MCF 10A (cell line): ENCODE data around the gene IGF1. TPM values are rescaled to one million over a fixed set of nuclear protein-coding genes. Genes with fewer than 3 reads are reported as not detected.

ENCODE experiments used
- BruUV-seq: library from RNA; stranded (reverse); fragments of 400-500 nt; replicated peaks from 2 replicates; lab custom pipeline; 2021; lab: Mats Ljungman, UMichigan
- CTCF ChIA-PET: fragments of 300-600 bp; sonication (Branson Sonifier 250); formaldehyde crosslinking; extraction: SDS; loops from one replicate; lab custom pipeline; 2021; ENCODE audit warnings: antibody characterized with exemption, inconsistent platforms; lab: Yijun Ruan, JAX
- POLR2A ChIA-PET: fragments of 300-600, 350-650 bp; sonication (Branson Sonifier 250); formaldehyde crosslinking; extraction: SDS; loops from one replicate; lab custom pipeline; 2020; ENCODE audit warnings: antibody characterized with exemption, inconsistent platforms; lab: Yijun Ruan, JAX
- DNase-seq: peaks from one replicate; pipeline ENCODE4 v3.0.0-alpha.2; 2018; ENCODE audit not compliant: unreplicated experiment
- H3K27ac Mint-ChIP-seq: one replicate; pipeline ENCODE4 v1.8.0; 2022; ENCODE audit warnings: mild to moderate bottlenecking, low read depth, mixed read lengths; ENCODE audit not compliant: unreplicated experiment
- H3K27me3 Mint-ChIP-seq: one replicate; pipeline ENCODE4 v1.8.0; 2022; ENCODE audit warnings: mixed read lengths; ENCODE audit not compliant: insufficient read depth, unreplicated experiment
- H3K36me3 Mint-ChIP-seq: one replicate; pipeline ENCODE4 v1.8.0; 2022; ENCODE audit warnings: mild to moderate bottlenecking, moderate library complexity, mixed read lengths; ENCODE audit not compliant: insufficient read depth, unreplicated experiment
- H3K4me1 Mint-ChIP-seq: one replicate; pipeline ENCODE4 v1.8.0; 2022; ENCODE audit warnings: mixed read lengths; ENCODE audit not compliant: insufficient read depth, unreplicated experiment
- H3K4me3 Mint-ChIP-seq: one replicate; pipeline ENCODE4 v1.8.0; 2022; ENCODE audit warnings: mild to moderate bottlenecking, moderate library complexity, mixed read lengths; ENCODE audit not compliant: unreplicated experiment
- H3K9me3 Mint-ChIP-seq: one replicate; pipeline ENCODE4 v1.8.0; 2022; ENCODE audit warnings: mixed read lengths; ENCODE audit not compliant: unreplicated experiment
- intact Hi-C: fragments of 100-400 bp; cut with micrococcal nuclease; formaldehyde crosslinking; loops from 2 replicates; pipeline ENCODE4 v1.14.1; 2022
- total RNA-seq: library from RNA; stranded (reverse); gene quantifications from 2 replicates; pipeline ENCODE4 v1.2.3, GENCODE V29; 2022
- TF ChIP-seq, protein P1 (sequence below): fragments of 200-600 bp; IDR thresholded peaks from one replicate; pipeline ENCODE4 v1.8.0; 2022; ENCODE audit warnings: antibody characterized with exemption, mild to moderate bottlenecking; ENCODE audit not compliant: unreplicated experiment

IGF1 gene
- total RNA-seq, 1 experiment from 2014 or later: not detected

DNA sequence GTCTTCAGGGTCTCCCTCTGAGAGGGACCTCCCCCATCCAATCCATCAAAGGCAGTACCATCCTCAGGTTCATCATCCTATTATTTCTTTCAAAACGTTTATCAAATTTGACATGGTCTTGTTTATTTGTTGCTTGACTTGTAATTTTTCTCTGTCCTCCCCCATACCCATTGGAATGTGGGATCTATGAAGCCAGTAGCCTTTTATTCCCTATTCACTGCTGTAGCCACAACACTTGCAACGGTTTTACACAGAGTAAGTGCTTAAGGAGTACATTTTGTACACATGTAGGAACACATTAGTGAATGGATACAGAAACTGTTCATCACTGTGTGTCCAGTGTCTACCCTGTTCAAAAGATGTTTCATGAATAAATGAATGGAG lies 41.5 kb downstream of the IGF1 start:
- H3K27me3 Mint-ChIP-seq: no peaks in the 10 kb centered on the region
- H3K4me3 Mint-ChIP-seq: no peak overlapping the region
- no TSS peak for BruUV-seq
- CTCF ChIA-PET: interaction anchor here (0.7 kb wide), 1 partner anchor 1354 kb away, joined by 3 read pairs; no protein-coding TSS in a partner anchor
- H3K27ac Mint-ChIP-seq: no peak overlapping the region
- no peaks in the 10 kb centered on the region for H3K4me1 Mint-ChIP-seq
- POLR2A ChIA-PET: no interaction called here
- no peaks in the 10 kb centered on the region for H3K9me3 Mint-ChIP-seq
- intact Hi-C loops: no loop called here
- no peaks in the 10 kb centered on the region for H3K36me3 Mint-ChIP-seq
- TF ChIP-seq, protein P1, sequence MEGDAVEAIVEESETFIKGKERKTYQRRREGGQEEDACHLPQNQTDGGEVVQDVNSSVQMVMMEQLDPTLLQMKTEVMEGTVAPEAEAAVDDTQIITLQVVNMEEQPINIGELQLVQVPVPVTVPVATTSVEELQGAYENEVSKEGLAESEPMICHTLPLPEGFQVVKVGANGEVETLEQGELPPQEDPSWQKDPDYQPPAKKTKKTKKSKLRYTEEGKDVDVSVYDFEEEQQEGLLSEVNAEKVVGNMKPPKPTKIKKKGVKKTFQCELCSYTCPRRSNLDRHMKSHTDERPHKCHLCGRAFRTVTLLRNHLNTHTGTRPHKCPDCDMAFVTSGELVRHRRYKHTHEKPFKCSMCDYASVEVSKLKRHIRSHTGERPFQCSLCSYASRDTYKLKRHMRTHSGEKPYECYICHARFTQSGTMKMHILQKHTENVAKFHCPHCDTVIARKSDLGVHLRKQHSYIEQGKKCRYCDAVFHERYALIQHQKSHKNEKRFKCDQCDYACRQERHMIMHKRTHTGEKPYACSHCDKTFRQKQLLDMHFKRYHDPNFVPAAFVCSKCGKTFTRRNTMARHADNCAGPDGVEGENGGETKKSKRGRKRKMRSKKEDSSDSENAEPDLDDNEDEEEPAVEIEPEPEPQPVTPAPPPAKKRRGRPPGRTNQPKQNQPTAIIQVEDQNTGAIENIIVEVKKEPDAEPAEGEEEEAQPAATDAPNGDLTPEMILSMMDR: no peak
- no peak for DNase-seq

DNA sequence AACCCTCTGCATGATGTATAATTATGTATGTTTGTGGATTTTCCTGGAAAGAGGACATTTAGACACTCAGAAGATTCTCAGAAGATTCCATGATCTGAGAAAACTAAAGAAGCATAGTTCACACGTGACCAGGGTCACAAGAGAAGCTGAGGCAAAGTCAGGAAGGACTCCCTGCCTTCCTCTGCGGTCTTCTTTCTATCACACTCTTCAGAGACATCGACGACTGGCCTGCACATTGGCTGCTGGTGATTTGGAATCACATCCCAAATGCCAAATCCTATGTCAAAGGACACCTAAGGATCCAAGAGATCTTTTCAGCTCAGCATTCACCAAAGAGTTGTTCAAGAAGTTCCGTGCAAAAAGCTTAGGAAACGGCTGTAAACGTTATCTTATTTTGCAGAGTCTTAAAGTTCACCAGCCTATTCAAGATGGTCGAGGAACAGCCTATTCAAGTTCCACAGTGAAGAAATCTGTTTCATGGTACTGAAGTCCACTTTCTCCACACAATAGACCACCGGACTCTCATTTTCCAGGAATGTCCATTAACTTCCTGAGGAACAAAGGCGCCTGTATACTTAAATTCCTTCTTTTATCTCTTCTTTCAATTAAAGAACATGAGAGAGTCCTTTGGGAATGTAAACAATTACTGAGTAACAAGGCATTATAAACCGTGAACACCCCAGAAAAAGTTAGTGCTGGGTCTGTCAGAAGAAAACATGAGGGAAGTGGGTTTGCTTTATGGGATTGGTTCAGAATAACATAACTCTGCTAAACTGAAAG lies 42.1 kb downstream of the IGF1 start:
- BruUV-seq: no TSS peak
- Mint-ChIP-seq H3K4me3 (no peak overlapping the region), H3K4me1 (no peaks in the 10 kb centered on the region), H3K9me3 (no peaks in the 10 kb centered on the region), H3K36me3 (no peaks in the 10 kb centered on the region), H3K27me3 (no peaks in the 10 kb centered on the region), H3K27ac (no peak overlapping the region)
- DNase-seq: no peak
- POLR2A ChIA-PET: no interaction called here
- intact Hi-C loops: no loop called here
- CTCF ChIA-PET: no interaction called here
- TF ChIP-seq, protein P1: no peak

DNA sequence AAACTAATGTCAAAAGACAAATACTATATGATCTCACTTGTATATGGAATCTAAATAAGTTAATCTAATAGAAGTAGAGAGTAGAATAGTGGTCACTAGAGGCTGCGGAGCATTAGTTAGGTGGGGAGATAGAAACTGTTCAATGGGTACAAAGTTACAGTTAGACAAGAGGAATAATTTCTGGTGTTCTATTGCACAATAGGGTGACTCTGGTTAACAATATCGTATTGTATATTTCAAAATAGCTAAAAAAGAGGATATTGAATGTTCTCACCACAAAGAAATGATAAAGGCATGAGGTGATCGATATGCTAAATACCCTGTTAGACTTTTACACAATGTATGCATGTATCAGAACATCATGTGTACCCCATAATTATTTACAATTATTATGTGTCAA lies 42.9 kb downstream of the IGF1 start:
- TF ChIP-seq, protein P1: no peak
- no peaks in the 10 kb centered on the region for H3K4me1 Mint-ChIP-seq
- CTCF ChIA-PET: no interaction called here
- POLR2A ChIA-PET: no interaction called here
- intact Hi-C loops: no loop called here
- H3K27ac Mint-ChIP-seq: no peak overlapping the region
- no peak for DNase-seq
- H3K4me3 Mint-ChIP-seq: no peak overlapping the region
- H3K36me3 Mint-ChIP-seq: no peaks in the 10 kb centered on the region
- BruUV-seq: no TSS peak
- H3K9me3 Mint-ChIP-seq: no peaks in the 10 kb centered on the region
- no peaks in the 10 kb centered on the region for H3K27me3 Mint-ChIP-seq

DNA sequence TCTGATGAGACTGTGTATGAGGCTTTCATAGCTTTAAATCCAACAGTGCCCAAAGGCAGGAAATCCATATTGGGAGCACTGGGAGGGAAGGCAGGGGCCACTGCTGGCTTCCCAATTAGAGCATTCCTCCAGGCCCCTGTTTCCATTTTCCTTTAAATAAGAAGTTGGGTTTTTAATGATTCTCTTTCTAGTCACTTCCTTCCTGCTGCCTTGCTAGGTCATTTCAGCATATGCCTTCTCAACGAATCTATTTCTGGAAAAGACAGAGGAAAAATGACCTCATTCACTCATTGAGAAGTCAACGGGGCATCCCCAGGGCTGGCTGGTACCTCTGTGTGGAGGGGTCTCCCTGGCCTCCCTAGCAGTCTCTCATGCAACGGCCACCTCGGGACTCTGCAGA lies 43.5 kb downstream of the IGF1 start:
- no peak overlapping the region for H3K4me3 Mint-ChIP-seq
- no TSS peak for BruUV-seq
- intact Hi-C loops: no loop called here
- TF ChIP-seq, protein P1: no peak
- H3K4me1 Mint-ChIP-seq: no peaks in the 10 kb centered on the region
- no peaks in the 10 kb centered on the region for H3K9me3 Mint-ChIP-seq
- no peak for DNase-seq
- no peaks in the 10 kb centered on the region for H3K36me3 Mint-ChIP-seq
- ChIA-PET CTCF (interaction anchor here (2.2 kb wide), 1 partner anchor 48 kb away, joined by 7 read pairs; no protein-coding TSS in a partner anchor), POLR2A (no interaction called here)
- H3K27ac Mint-ChIP-seq: no peak overlapping the region
- no peaks in the 10 kb centered on the region for H3K27me3 Mint-ChIP-seq
